ENCODE data around the gene PAM.

DNA sequence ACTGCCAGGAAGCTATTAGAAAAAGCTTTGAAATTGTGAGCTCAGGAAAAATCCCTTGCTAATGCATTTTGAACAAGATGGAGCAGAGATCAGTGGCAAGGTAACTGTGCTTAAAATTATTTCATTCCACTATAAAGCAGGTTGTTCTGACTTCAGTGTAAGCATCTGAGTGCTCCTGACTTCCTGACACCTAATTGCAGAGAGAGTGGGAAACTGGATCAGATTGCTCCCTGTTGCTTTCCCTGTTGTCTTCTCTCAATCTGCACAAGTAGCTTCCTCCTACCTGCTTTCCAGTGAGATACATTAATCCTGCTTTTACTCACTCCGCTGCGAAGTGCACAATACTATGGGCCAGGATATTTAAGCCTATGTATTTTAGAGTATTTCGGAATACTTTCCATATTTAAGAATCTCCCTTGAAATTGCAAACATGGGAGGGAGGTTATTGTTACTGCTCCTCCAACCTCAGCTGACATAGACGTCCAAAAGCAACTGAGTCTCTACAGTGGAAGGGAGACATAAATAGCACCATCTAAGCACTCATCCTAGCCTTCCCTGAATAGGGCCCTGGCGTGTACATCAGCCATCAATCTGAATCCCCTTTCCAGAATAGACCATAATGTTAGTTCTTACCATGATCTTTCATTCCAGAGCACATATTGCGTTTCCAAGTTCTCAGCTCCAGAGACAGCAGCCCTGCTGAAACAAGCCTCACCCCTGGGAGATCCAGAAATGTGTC lies 178.8 kb downstream of the PAM start:
- TF ChIP-seq EZH2 (IDR thresholded peaks at IDR 0.05; ENCODE audit: low read length) = no peak
- TF ChIP-seq, protein P1, sequence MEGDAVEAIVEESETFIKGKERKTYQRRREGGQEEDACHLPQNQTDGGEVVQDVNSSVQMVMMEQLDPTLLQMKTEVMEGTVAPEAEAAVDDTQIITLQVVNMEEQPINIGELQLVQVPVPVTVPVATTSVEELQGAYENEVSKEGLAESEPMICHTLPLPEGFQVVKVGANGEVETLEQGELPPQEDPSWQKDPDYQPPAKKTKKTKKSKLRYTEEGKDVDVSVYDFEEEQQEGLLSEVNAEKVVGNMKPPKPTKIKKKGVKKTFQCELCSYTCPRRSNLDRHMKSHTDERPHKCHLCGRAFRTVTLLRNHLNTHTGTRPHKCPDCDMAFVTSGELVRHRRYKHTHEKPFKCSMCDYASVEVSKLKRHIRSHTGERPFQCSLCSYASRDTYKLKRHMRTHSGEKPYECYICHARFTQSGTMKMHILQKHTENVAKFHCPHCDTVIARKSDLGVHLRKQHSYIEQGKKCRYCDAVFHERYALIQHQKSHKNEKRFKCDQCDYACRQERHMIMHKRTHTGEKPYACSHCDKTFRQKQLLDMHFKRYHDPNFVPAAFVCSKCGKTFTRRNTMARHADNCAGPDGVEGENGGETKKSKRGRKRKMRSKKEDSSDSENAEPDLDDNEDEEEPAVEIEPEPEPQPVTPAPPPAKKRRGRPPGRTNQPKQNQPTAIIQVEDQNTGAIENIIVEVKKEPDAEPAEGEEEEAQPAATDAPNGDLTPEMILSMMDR (optimal IDR thresholded peaks at IDR 0.05 in 1 of 3, IDR thresholded peaks at IDR 0.05 in 1 of 3, conservative IDR thresholded peaks at IDR 0.05 in 1 of 3; ENCODE audit: extremely low read depth in 1 of 3, insufficient read depth in 2 of 3, low read length in 3 of 3) = no peak
